Uterus (tissue), 2 donors: ENCODE measurements around the gene STX5.
"Not testable (repeated sequence)": the region's sequence is repeated elsewhere in the genome, so short reads cannot be mapped to it uniquely, and the experiment has no call there.

Experiments used
- CTCF ChIP-seq, 4 experiments: fragments of 200-600 bp in 2 of 4; fragments of 450-650 bp in 2 of 4; sonication (generic) in 2 of 4; IDR thresholded peaks; one replicate each; pipeline ENCODE4 v1.5.1; 2016 to 2019; ENCODE audit warnings: antibody characterized with exemption in 4 of 4, mild to moderate bottlenecking in 2 of 4, moderate library complexity in 1 of 4
- POLR2A ChIP-seq, 2 donors: fragments of 450-650 bp; IDR thresholded peaks; one replicate each; pipeline ENCODE4 v1.6.1; 2016; ENCODE audit warnings: antibody characterized with exemption in 2 of 2, mild to moderate bottlenecking in 1 of 2, moderate library complexity in 1 of 2

- TF ChIP-seq CTCF, POLR2A (IDR thresholded peaks at IDR 0.05): not testable (repeated sequence)
These were observed 9.0 kb upstream of the STX5 start for GRCh38 chr11:62840721-62841360.
